ENCODE data around the gene SLCO6A1.
"Not testable (repeated sequence)": the region's sequence is repeated elsewhere in the genome, so short reads cannot be mapped to it uniquely, and the experiment has no call there.

The SLCO6A1 gene

GRCh38 chr5:102498271-102499034, at the start of gene SLCO6A1:
SLCO6A1 (minus strand) TSS chr5:102499001; CDS start chr5:102498844, 157 bp downstream.
- DNase-seq: no peak

- DNase-seq: peak; percentile 10
Measured at GRCh38 chr5:102547141-102548035, 48.6 kb upstream of the SLCO6A1 start.

GRCh38 chr5:102545175-102545574, 46.4 kb upstream of the SLCO6A1 start:
- DNase-seq: peak; percentile 7

GRCh38 chr5:102542057-102542456, 43.3 kb upstream of the SLCO6A1 start:
- no peak for DNase-seq

- no peak for DNase-seq
Measured at GRCh38 chr5:102539996-102540728, 41.4 kb upstream of the SLCO6A1 start.

GRCh38 chr5:102539562-102539961, 40.8 kb upstream of the SLCO6A1 start:
- no peak for DNase-seq

GRCh38 chr5:102537011-102537410, 38.2 kb upstream of the SLCO6A1 start:
- no peak for DNase-seq

- DNase-seq: peak; percentile 27
Measured at GRCh38 chr5:102536323-102536928, 37.6 kb upstream of the SLCO6A1 start.

- DNase-seq: no peak
Measured at GRCh38 chr5:102532123-102532522, 33.3 kb upstream of the SLCO6A1 start.

- DNase-seq: peak; percentile 92
Measured at GRCh38 chr5:102531506-102531905, 32.7 kb upstream of the SLCO6A1 start.

- DNase-seq: no peak
Measured at GRCh38 chr5:102529447-102529846, 30.6 kb upstream of the SLCO6A1 start.

- DNase-seq: no peak
Measured at GRCh38 chr5:102529031-102529430, 30.2 kb upstream of the SLCO6A1 start.

GRCh38 chr5:102528600-102528999, 29.8 kb upstream of the SLCO6A1 start:
- DNase-seq: no peak

GRCh38 chr5:102527547-102527946, 28.7 kb upstream of the SLCO6A1 start:
- no peak for DNase-seq

GRCh38 chr5:102523541-102524175, 24.9 kb upstream of the SLCO6A1 start:
- DNase-seq: peak; percentile 76

- DNase-seq: no peak
Measured at GRCh38 chr5:102511666-102512065, 12.9 kb upstream of the SLCO6A1 start.

GRCh38 chr5:102491261-102491914, 7.4 kb downstream of the SLCO6A1 start:
- not testable (repeated sequence) for DNase-seq

GRCh38 chr5:102483736-102484135, 15.1 kb downstream of the SLCO6A1 start:
- peak; percentile 41 for DNase-seq

- peak; percentile 22 for DNase-seq
Measured at GRCh38 chr5:102481054-102481715, 17.6 kb downstream of the SLCO6A1 start.

GRCh38 chr5:102453716-102454115, 45.1 kb downstream of the SLCO6A1 start:
- peak; percentile 39 for DNase-seq

GRCh38 chr5:102451082-102451481, 47.7 kb downstream of the SLCO6A1 start:
- no peak for DNase-seq
